ENCODE measurements around the gene LDHAL6B.
A peak's percentile ranks its signal among the peaks of the same experiment; 100 is the strongest.

LDHAL6B gene

GRCh38 chr15:59242649-59243048 is 36.0 kb downstream of the LDHAL6B start:
- no peak for TF ChIP-seq PAX5 (IDR thresholded peaks at IDR 0.05; ENCODE audit: insufficient read depth, low read length, severe bottlenecking)
- TF ChIP-seq TAF1 (IDR thresholded peaks at IDR 0.05; ENCODE audit: low read depth, low read length): no peak
- no peak for TF ChIP-seq POLR2A (IDR thresholded peaks at IDR 0.05; ENCODE audit: low read depth, low read length)
- no peak for TF ChIP-seq POU2F2 (IDR thresholded peaks at IDR 0.05; ENCODE audit: low read depth, low read length)
- TF ChIP-seq POLR2AphosphoS5 (IDR thresholded peaks at IDR 0.05; ENCODE audit: low read depth, low read length): no peak
- no peak for TF ChIP-seq SPI1 (IDR thresholded peaks at IDR 0.05; ENCODE audit: low read depth, low read length)
- no peak for FAIRE-seq
- DNase-seq (ENCODE audit: insufficient read length, low spot score): no peak

GRCh38 chr15:59243622-59244021 is 37.0 kb downstream of the LDHAL6B start:
- DNase-seq (ENCODE audit: insufficient read length, low spot score) (no peak), FAIRE-seq (peak; percentile 45)
- no peak for TF ChIP-seq PAX5 (IDR thresholded peaks at IDR 0.05; ENCODE audit: insufficient read depth, low read length, severe bottlenecking)
- TF ChIP-seq POLR2AphosphoS5 (IDR thresholded peaks at IDR 0.05; ENCODE audit: low read depth, low read length): no peak
- no peak for TF ChIP-seq POLR2A (IDR thresholded peaks at IDR 0.05; ENCODE audit: low read depth, low read length)
- TF ChIP-seq TAF1 (IDR thresholded peaks at IDR 0.05; ENCODE audit: low read depth, low read length): no peak
- no peak for TF ChIP-seq POU2F2 (IDR thresholded peaks at IDR 0.05; ENCODE audit: low read depth, low read length)

- FAIRE-seq: peak; percentile 94
- DNase-seq (ENCODE audit: insufficient read length, low spot score): no peak
- TF ChIP-seq POLR2AphosphoS5 (IDR thresholded peaks at IDR 0.05; ENCODE audit: low read depth, low read length) (0 out of 2 replicates have a peak, but pooled peaks have one; percentile 21), TAF1 (IDR thresholded peaks at IDR 0.05; ENCODE audit: low read depth, low read length) (no peak), SPI1 (IDR thresholded peaks at IDR 0.05; ENCODE audit: low read depth, low read length) (peak; percentile 43; the same call in 1 of the 2 replicates)
Measured at GRCh38 chr15:59244337-59244736, 37.7 kb downstream of the LDHAL6B start.

GRCh38 chr15:59245559-59245958 is 38.9 kb downstream of the LDHAL6B start:
- TF ChIP-seq POLR2AphosphoS5 (IDR thresholded peaks at IDR 0.05; ENCODE audit: low read depth, low read length) (peak; percentile 23; the same call in 1 of the 2 replicates), TAF1 (IDR thresholded peaks at IDR 0.05; ENCODE audit: low read depth, low read length) (no peak)
- no peak for DNase-seq (ENCODE audit: insufficient read length, low spot score)
- peak; percentile 40 for FAIRE-seq

- no peak for TF ChIP-seq TAF1 (IDR thresholded peaks at IDR 0.05; ENCODE audit: low read depth, low read length)
- TF ChIP-seq SPI1 (IDR thresholded peaks at IDR 0.05; ENCODE audit: low read depth, low read length): no peak
- no peak for TF ChIP-seq POLR2A (IDR thresholded peaks at IDR 0.05; ENCODE audit: low read depth, low read length)
- FAIRE-seq (peak; percentile 84), DNase-seq (ENCODE audit: insufficient read length, low spot score) (no peak)
Measured at GRCh38 chr15:59247364-59247763, 40.7 kb downstream of the LDHAL6B start.

GRCh38 chr15:59249816-59250215 is 43.2 kb downstream of the LDHAL6B start:
- TF ChIP-seq POLR2A (IDR thresholded peaks at IDR 0.05; ENCODE audit: low read depth, low read length) (0 out of 2 replicates have a peak, but pooled peaks have one; percentile 39), TAF1 (IDR thresholded peaks at IDR 0.05; ENCODE audit: low read depth, low read length) (no peak), POU2F2 (IDR thresholded peaks at IDR 0.05; ENCODE audit: low read depth, low read length) (no peak)
- DNase-seq (ENCODE audit: insufficient read length, low spot score) (no peak), FAIRE-seq (no peak)

GRCh38 chr15:59250249-59250648 is 43.6 kb downstream of the LDHAL6B start:
- FAIRE-seq: peak; percentile 87
- TF ChIP-seq POLR2A (IDR thresholded peaks at IDR 0.05; ENCODE audit: low read depth, low read length) (0 out of 2 replicates have a peak, but pooled peaks have one; percentile 21), PAX5 (IDR thresholded peaks at IDR 0.05; ENCODE audit: insufficient read depth, low read length, severe bottlenecking) (no peak)
- no peak for DNase-seq (ENCODE audit: insufficient read length, low spot score)

GRCh38 chr15:59251001-59251845 is 44.6 kb downstream of the LDHAL6B start:
- TF ChIP-seq POU2F2 (IDR thresholded peaks at IDR 0.05; ENCODE audit: low read depth, low read length) (peak; percentile 68; the same call in 1 of the 2 replicates), PAX5 (IDR thresholded peaks at IDR 0.05; ENCODE audit: insufficient read depth, low read length, severe bottlenecking) (no peak)
- DNase-seq (ENCODE audit: insufficient read length, low spot score) (no peak), FAIRE-seq (peak; percentile 81)

GRCh38 chr15:59252137-59252536 is 45.5 kb downstream of the LDHAL6B start:
- TF ChIP-seq PAX5 (IDR thresholded peaks at IDR 0.05; ENCODE audit: insufficient read depth, low read length, severe bottlenecking): no peak
- TF ChIP-seq TAF1 (IDR thresholded peaks at IDR 0.05; ENCODE audit: low read depth, low read length): no peak
- no peak for TF ChIP-seq POLR2A (IDR thresholded peaks at IDR 0.05; ENCODE audit: low read depth, low read length)
- no peak for TF ChIP-seq POLR2AphosphoS5 (IDR thresholded peaks at IDR 0.05; ENCODE audit: low read depth, low read length)
- no peak for TF ChIP-seq POU2F2 (IDR thresholded peaks at IDR 0.05; ENCODE audit: low read depth, low read length)
- no peak for TF ChIP-seq SPI1 (IDR thresholded peaks at IDR 0.05; ENCODE audit: low read depth, low read length)
- FAIRE-seq: peak; percentile 38
- DNase-seq (ENCODE audit: insufficient read length, low spot score): no peak

- DNase-seq (ENCODE audit: insufficient read length, low spot score) (no peak), FAIRE-seq (no peak)
Measured at GRCh38 chr15:59255680-59256336, 49.2 kb downstream of the LDHAL6B start.

More at GRCh38 chr15:59255680-59256336, 49.2 kb downstream of the LDHAL6B start:
- TF ChIP-seq POLR2AphosphoS5 (IDR thresholded peaks at IDR 0.05; ENCODE audit: low read depth, low read length) (no peak), PAX5 (IDR thresholded peaks at IDR 0.05; ENCODE audit: insufficient read depth, low read length, severe bottlenecking) (no peak), SPI1 (IDR thresholded peaks at IDR 0.05; ENCODE audit: low read depth, low read length) (no peak), POLR2A (IDR thresholded peaks at IDR 0.05; ENCODE audit: low read depth, low read length) (no peak), TAF1 (IDR thresholded peaks at IDR 0.05; ENCODE audit: low read depth, low read length) (no peak), POU2F2 (IDR thresholded peaks at IDR 0.05; ENCODE audit: low read depth, low read length) (no peak)
